HS-27A (cell line): ENCODE results near the gene CDH4.

Experiments used
- DNase-seq: peaks from one replicate; pipeline ENCODE4 v3.0.0-alpha.2; 2012; ENCODE audit warnings: low read depth, missing footprints

CDH4 gene

DNA sequence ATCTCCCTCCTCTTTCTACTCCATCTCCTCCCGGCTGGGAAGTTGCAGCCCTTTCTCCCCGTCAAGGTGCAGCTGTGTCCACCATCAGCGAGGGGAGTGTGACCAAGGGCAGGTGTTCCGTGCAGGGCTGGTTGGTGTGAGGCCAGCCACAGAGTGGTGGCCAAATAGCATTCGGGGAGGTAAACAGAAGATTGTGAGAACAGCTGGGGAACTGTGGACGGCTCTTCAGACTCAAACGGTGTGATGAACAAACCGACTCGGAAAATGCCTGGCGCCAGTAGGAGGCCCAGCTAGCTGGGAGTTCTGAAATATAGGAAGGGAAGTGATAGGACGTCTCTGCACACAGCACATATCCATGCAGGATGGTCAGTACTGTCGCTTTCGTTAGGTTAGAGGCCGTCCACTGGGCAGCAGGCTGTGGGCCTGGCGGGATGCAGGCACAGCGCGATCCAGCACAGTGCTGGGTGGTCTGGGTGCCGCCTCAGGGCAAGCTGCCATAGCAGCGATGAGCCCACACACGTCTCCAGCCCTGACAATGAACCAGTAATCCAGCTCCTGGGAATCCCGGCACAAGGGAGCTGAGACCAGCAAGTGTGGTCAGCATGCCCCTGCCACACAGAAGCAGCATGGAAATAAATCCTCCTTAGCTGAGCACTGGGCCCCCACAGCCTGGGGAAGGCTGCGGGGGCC, 555.6 kb downstream of the CDH4 start:
- DNase-seq = no peak

DNA sequence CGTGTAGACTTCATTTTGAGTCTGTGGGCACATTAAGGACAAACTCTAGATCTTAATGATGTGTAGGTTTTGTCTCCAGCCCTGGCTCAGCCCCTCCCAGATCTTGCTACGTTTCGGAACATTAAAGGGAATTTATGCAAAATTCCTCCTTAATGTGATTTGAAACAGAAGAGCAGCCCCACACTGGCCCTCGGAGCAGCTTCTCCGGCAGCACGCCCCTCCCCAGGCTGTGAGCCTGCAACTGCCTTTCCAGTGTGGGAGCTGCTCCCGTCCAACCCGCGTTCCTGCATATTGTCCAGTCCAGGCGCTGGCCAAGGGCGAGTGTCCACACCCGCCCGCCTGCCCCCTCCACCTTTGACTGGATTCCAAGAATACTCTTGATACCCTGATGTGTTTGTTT, 556.4 kb downstream of the CDH4 start:
- DNase-seq = no peak

DNA sequence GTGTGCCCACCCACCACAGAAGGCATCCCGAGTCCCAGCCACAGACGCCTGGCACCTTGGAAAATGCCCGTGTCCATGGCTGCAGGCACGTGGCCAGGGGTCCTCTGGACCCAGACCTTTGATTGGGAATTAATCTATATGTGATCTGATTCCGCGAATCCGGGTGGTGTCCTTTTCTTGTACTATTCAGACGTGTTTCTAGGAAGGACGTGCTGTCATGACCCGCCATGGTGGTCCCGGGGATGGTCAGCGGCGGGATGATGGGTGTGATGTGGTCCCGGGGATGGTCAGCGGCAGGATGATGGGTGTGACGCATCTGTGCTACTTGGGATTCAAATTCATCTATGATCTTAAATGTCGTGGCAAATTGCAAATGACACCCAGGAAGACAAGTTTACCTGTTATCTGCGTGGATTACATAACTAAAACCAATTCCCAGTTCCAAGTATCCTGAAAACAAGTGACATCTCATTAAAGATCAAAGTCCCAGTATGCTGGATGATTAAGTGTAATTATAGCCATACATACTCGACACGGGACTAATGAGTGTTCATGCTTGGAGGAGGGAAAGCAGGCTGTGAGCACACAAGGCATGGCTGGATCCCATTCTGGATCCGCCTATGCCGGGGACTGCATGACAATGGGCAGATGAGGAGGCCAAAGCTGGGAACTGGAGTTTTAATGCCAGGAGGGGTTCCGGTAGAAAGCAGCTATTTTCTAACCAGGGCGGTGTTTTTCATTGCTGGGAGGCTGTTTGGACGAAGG, 557.1 kb downstream of the CDH4 start:
- no peak for DNase-seq

DNA sequence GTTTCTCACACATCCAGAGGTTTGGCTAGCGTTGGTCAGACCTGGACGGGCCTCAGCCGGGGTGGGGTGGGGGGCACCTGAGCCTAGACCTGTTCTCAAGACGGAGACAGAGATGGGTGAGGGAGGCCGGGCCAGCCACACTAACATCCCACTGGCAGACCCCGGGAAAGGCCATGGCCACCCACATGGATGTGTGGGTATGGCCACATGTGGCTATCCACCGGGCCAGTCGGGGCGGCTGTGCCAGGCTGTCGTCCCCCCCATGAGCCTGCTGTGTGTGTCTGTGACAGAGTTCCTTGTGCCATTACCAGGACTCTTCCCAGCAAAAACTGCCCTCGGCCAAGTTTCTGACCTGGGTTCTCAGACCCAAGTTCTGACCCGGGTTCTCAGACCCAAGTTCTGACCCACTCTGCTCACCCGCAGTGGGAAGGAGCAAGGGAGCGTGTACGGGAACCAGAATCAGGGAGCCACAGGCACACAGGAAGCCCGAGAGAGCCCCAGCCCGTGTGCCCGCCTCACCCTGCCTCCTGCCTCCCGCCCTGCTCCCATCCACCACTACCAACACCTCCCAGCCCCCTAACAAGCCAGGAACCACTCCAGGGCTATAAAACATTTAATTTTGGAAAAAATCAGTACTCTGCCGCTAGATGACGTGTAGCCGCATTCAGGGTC, 558.1 kb downstream of the CDH4 start:
- no peak for DNase-seq

DNA sequence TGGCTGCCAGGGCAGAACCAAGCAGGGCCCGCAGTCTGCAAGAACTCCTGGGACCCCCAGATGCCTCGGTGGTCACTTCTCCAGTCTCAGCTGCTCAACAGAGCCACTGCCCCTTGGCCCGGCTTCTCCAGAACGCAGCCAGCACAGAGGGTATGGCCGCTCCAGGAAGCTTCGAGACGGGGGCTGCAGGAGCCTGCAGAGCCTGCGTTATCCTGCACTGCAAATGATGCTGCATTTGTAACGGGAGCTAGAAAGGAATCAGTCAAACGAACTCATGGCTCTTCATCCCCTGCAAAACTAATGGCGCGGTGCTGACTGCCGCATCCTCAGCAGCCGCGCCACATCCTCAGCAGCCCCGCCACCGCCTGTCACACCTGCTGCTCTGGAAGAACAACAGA, 558.7 kb downstream of the CDH4 start:
- no peak for DNase-seq

DNA sequence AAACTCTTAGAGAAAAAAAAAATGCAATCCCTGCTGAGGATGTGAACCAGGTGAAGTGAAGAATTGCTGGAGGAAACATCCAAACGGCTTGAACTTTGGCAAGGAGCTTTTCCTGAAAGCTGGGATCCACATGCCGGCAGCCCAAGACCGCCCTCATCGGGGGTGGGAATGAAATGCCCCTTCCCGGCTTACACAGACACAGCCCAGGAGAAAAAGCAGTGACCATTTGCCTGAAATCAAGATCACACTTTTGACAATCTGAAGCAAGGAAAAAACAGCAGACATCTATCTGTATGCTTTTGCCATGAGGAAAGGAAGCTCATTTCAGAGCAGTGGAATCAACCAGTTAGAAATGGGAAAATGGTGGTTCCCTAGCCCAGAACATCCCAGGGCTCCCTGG, 559.1 kb downstream of the CDH4 start:
- DNase-seq = no peak

DNA sequence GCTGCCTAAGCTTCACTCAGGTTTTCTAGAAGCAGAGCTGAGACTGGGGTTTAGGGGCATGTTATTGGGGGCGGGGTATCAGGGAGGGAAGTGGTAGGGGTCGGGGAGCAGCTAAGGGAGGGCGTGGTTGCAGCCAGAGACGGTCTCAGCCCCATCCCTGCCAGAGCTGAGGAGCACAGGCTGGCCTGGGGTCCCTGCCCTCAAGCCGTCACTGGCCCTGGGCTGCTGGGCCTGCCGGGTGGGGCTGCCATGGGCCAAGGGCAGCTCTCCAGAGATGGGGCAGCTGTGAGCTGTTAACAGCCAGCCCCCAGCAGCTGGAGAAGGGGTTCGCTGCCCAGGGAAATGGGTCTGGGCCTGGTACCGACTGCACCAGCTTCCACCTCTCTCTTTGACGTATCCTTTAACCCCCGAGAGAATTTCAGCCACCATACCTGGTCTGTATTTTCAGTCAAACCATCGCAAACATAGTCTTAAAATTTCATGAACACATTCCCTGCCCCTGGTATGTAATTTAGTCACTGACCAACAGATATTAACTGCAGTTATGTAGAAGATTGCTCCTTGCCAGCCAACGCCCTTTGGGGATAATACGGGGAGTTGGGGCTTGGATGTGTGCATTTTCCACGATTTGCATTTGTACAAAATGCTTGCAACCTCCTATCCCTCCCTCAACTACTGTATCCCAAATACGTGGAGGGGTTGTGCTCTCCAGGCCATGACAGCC, 560.2 kb downstream of the CDH4 start:
- no peak for DNase-seq

DNA sequence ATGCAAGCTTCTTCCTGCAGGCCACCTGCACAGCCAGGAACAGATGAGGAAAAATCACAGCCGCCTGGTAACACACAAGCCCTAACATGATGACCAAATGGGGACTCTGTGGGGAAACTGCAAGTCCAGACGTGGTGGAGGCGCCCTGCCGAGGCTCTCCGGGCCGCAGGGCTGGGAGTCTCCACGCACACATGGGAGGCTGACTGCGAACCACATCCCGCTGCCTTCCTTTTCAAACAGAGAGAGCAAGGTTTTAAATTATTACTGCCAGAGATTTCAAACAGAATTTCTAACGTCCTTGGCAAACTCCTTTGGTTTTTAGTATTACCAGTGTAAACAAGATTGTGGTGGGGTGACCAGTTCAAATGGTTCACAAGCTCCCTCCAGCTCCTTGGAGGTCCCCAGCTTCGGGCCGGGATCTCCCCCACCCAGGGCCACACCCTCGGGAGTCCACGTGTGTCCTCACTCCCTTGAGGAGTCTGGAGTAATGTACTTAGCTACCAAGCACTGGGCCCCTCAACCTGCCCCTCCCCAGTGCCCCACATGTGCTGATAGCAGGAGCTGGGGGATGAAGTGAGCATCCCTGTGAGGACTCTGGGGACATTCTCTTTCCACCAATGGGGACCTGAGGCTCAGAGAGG, 560.9 kb downstream of the CDH4 start:
- no peak for DNase-seq

DNA sequence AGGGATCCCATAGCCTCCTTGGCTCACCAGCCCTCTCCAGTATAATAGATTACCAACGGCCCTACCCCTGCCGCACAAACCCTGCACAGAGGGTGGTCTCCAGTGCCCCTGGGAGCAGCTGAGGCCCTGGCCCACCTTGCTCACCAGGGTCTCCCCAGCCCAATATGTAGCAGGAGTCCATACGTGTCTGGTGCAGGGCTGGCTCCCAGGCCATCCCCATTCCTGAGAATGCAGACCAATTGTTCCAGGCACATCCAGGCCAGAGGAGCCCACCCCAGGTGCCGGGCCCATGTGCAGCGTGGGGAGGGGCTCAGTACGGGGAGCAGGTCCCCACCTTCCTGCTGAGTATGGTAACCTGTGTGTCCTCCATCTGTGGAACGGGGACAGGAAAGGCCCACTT, 561.7 kb downstream of the CDH4 start:
- no peak for DNase-seq

DNA sequence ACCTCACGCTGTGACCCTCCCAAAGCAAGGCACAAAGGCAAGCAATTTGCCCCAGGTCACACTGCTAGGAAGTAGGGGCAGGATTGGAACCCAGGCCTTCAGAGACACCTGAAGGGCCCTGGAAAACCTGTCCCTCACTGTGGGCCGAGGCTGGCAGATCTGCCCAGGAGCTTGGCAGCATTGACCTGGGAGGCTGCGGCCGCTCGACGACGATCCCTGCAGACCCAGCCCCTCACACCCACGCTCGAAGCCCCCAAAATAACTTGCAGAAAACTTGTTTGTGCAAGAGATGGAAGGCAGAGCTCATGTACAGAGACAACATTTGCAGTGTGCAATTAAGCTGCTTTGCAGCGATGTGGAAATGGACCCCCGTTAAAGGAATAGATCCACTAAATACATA, 562.2 kb downstream of the CDH4 start:
- no peak for DNase-seq

DNA sequence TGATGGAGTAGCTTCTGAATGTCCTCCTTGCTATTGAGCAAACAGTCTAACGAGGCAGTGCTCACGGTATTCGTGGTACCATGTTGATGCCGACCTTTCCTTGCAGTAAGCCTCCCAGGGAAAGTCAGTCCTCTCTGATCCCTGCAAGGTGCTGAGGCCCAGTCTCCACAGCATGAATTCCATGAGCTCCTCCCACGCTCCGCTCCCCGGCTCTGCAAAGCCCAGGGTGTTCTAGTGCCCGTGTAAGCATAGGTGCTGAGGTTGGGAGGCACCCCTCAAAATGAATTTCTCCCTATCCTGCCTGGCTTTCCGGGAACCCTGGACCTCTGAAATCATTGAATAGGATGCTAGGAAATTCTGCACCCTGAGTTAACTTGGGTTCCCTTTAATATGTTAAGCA, 562.7 kb downstream of the CDH4 start:
- no peak for DNase-seq

DNA sequence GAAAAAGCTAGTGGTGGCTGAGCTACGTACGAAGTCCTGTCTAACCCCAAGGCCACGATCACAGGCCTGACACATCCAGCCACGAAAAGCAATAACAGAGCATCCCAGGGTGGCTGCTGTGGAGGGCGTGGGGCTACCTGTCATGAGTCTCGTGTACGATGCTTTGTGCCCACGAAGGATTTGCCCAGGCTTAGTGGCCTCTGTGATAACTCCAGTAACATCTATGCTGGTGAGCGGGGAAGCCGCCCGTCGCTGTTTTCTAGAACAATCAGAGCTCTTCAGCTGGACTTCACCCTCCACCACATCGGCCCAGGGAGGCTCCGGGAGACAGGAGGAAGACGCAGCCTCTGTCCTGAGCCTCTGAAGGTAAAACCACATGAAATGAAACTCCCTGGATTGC, 563.1 kb downstream of the CDH4 start:
- DNase-seq = no peak

DNA sequence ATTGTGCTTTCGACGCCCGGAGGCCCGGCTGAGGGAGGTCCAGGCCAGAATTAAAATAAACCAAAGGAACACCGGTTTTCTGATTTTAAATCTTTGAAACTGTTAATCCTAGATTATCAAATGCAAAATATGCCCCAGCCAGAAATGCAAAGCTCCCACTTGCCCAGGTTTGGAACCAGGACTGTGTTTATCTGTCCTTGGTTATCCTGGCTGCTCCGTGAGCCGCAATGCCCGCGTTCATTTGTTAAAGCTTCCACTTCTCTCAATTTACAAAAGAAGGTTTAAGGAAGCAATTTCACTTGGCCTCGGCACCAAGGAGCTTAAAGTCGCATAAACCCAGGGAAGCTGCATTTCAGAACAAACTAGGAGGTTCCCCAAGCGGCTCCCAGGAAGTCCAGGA, 563.6 kb downstream of the CDH4 start:
- no peak for DNase-seq

DNA sequence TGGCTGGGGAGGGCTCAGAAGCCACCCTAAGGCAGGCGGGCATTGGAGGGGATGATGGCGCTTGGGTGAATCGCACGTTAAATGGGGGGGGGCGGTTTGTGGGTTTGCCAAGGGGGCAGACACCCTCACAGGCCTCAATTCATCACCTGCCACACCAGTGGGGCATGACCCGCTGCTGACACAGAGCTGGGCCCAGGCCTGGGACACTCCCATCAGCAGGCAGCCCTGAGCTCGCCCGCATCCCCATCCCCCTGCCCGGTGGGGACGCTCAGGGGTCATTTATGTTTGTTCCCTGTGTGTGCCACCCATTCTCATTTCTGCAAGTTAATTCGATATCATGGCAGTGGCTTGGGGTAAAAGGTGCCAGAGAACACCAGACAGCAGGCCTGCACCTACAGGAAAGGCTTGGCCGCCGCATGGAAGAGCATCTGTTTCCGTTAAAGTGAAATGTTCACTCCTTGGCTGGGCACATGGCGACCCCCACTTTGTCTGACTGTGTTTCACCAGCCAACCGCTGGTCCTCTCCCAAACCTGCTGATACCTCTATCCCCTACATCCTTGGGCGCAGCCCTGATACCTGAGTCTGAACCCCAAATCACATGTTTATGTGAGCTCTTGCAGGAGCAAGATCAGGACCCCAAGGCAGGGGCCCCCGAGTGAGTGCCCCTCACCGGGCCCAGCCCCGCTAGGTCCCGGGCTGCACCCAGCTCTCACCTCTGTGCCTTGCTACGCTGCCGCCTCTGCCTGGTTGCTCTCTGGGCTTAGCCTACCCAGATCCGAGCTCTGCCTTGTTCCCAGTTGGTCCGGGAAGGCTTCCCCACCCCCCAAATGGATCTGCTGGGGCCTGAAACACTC, 564.8 kb downstream of the CDH4 start:
- no peak for DNase-seq

DNA sequence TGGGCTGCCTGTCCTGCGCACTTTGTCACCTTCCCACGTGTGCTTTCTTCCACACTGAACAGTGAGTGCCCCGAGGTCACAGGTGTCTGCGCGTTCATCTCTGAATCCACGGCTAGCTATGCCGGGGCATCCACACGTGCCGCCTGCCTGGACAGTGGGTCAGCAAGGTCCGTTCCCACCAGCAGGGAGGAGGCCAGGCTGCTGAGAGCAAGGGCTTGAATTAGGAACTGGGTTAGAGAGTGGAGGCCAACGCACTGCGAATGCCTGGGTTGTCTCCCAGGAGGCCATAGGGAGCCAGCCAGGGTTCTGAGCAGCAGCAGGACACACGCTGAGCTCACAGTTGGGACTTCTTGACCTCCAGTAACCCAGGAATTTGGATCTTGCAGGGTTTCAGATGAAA, 565.5 kb downstream of the CDH4 start:
- no peak for DNase-seq

DNA sequence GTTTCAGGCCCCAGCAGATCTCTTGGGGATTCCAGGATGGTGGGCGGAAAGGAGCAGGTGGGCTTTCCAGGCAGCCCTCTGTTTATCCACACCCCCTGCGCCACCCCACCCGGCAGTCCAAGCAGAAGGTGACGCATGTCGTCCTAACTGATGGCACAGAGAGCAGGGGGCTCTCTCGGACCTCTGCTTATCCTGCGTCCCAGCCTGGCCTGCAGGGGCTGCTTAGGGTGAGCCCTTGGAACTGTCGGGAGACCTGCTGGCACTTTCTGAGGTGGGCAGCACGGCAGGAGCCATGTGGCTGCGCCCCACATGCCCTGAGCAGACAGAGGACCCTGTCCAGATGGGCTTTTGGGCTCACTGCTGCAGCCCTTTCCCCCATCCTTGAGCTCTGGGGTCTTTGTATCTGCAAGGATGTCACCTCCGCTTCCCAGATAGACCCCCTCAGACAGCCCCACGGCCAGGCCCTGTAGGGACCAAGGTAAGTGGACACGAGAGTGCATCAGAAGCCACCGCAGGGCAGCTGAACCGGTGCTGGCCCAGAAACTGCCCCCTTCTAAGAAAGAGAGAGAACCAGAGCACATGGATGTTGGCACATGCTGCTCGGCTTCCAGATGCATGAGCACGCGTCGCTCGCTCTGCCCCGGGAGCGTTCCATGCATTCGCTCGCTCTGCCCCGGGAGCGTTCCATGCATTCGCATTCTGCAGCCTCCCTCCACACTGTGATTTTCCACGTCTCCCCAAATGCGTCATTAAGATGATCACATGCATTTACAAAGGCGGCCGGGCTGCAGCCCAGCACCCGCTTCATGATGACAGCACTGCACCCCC, 566.9 kb downstream of the CDH4 start:
- DNase-seq = no peak

DNA sequence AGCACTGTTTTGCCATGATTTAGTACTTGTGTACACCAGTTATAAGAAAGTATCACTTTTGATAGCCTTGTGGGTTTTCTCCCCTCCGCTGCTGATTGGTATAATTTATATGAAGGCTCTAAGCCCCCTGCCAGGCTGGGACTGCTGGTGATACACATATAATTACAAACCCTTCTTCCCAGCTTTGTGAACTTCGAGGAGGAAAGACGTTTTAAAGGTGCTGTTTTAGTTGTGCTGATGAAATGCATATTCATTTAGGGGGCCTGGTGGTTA, 567.4 kb downstream of the CDH4 start:
- DNase-seq = no peak

DNA sequence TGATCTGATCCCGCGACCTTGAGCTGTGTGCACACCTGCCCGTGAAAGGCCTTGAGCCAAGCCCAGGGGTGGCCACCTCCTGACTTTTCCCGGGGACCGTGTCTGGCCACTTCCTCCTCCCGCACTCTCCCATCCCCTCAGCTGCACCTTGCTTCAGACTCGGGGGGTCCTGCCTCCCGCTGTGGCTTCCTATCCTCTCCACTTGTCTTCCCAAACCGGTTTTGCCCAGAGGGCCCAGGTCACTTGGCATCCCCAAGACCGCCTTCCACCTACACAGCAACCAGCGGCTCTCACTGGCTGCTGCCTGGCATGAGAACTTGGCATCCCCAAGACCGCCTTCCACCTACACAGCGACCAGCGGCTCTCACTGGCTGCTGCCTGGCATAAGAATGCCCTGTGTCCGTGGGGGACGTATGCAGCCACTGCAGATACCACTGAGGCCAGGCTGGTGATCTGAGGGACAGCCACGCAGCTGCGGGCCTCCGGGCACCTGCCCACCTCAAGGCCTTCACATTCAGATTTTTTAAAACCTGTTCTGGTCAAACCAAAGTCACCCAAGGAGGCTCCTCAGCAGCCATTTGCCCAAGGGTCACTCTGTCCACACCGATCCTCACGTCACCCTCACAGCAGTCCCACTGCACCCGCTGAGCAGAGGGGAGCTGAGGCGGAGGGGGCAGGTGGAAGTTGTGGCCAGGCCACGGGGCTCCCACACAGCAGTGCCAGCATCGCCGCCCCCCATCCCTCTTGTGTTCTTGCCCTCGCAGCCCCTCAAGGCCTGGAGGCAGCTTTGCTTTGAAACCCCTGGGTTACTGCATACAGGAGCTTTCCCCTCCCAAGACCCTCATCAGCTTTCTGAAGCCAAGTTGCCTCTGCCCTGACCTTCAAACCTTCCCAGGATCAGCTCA, 568.1 kb downstream of the CDH4 start:
- no peak for DNase-seq

DNA sequence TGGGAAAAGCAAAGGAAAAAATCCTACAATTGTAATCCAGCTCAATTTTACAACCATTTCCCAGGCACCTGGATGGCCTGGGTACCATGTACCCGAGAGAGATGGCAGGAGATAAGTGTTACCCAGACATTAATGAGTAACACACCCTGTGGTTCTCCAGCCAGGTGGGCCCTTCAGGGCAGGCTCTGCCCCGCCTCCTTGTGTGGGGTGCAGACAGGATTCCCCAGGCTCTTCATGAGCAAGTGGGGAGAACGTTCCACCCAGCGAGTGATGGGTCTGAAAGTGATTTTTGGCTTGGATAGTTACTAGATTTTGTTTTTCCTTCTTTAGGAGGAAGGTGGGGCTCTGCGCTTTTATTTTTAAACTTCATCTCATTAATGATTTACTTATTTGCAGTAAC, 569.7 kb downstream of the CDH4 start:
- DNase-seq = no peak

DNA sequence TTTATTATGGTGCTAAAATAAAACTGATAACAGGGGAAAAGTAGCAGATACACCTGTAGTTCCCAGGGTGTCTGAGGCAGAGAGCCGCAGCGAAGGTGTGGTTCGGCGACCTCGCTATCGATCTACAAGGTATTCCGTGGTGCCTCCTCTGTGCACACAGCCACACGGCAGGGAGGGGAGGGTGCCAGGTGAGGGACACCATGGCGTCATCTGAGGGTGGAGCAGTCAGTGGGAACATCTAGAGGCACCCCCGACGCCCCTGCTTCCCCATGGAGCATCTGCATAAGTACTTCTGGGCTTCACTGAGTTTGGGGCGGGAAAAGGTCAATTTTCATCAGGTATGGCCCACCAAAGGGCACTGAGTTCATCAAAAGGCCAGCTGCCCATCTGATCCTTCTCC, 570.3 kb downstream of the CDH4 start:
- no peak for DNase-seq
